HepG2 (cell line): ENCODE data around the gene SIGLEC1. TPM values are rescaled to one million over a fixed set of nuclear protein-coding genes. Genes with fewer than 3 reads are reported as not detected.

Experiments used
- ATAC-seq: fragments of 200-7000 bp; cut with Tn5 transposase; 3 replicates; pipeline ENCODE4 v1.9.1; 2020; ENCODE audit warnings: mild to moderate bottlenecking, moderate library complexity
- BruUV-seq: library from RNA; stranded (reverse); fragments of 400-500 nt; replicated peaks from 2 replicates; lab custom pipeline; 2021; lab: Mats Ljungman, UMichigan
- CTCF ChIA-PET: fragments of 300-600 bp; formaldehyde crosslinking; extraction: SDS; loops from one replicate; lab custom pipeline; 2021; ENCODE audit warnings: low total read pairs, inconsistent platforms, low intra/inter-chr PET ratio; lab: Yijun Ruan, JAX
- POLR2A ChIA-PET: fragments of 350-600 bp; sonication (Branson Sonifier 250); formaldehyde crosslinking; loops from one replicate; lab custom pipeline; 2020; ENCODE audit warnings: antibody characterized with exemption, inconsistent platforms; lab: Yijun Ruan, JAX
- DNase-seq: peaks from one replicate; pipeline ENCODE4 v3.0.0-alpha.2; 2015; ENCODE audit warnings: low spot score
- FAIRE-seq: peaks from 3 replicates; lab custom pipeline; 2011; peaks lifted over from hg19 to GRCh38; lab: Jason Lieb, UNC
- H2AFZ ChIP-seq: one replicate; pipeline ENCODE4 v1.6.1; 2011; ENCODE audit warnings: low read length, inconsistent platforms
- H3K27ac ChIP-seq: fragments of 300-600 bp; 3 replicates; pipeline ENCODE4 v1.8.0; 2011; ENCODE audit warnings: mixed run types, mild to moderate bottlenecking, mixed read lengths, low read length, inconsistent platforms; ENCODE audit not compliant: insufficient read depth; ENCODE audit errors: extremely low read length
- H3K27me3 ChIP-seq, 2 experiments: fragments of 200-600 bp in 1 of 2; 2 replicates in 1 of 2; 3 replicates in 1 of 2; pipeline versions ENCODE4 v1.6.0 to v1.8.0; 2011; ENCODE audit warnings: low read length in 2 of 2, mild to moderate bottlenecking in 2 of 2, moderate library complexity in 2 of 2, inconsistent platforms in 1 of 2; ENCODE audit not compliant: insufficient read depth in 2 of 2, control insufficient read depth in 1 of 2
- H3K36me3 ChIP-seq, 2 experiments: fragments of 200-600 bp in 1 of 2; replicated peaks in 1 of 2; 2 replicates in 1 of 2; 3 replicates in 1 of 2; pipeline versions ENCODE4 v1.5.1 to v1.8.0; 2011; ENCODE audit warnings: low read length in 2 of 2, inconsistent platforms in 1 of 2; ENCODE audit not compliant: insufficient read depth in 2 of 2, control insufficient read depth in 1 of 2
- H3K4me1 ChIP-seq: 2 replicates; pipeline ENCODE4 v1.5.1; 2012; ENCODE audit warnings: low read length, inconsistent platforms; ENCODE audit not compliant: insufficient read depth
- H3K4me2 ChIP-seq: 2 replicates; pipeline ENCODE4 v1.6.0; 2011; ENCODE audit warnings: low read depth, low read length, inconsistent platforms
- H3K4me3 ChIP-seq, 3 experiments: fragments of 200-600 bp in 1 of 3; sonication (generic), shearing (Covaris generic) in 1 of 3; replicated peaks in 1 of 3; 2 replicates each; pipeline ENCODE4 v1.5.1; 2011 to 2016; ENCODE audit warnings: low read length in 3 of 3, inconsistent platforms in 2 of 3, low read depth in 2 of 3, mild to moderate bottlenecking in 2 of 3, control low read depth in 1 of 3, mixed read lengths in 1 of 3; ENCODE audit not compliant: insufficient read depth in 1 of 3
- H3K79me2 ChIP-seq: one replicate; pipeline ENCODE4 v1.6.1; 2011; ENCODE audit warnings: low read length, inconsistent platforms; ENCODE audit not compliant: insufficient read depth
- H3K9ac ChIP-seq: 2 replicates; pipeline ENCODE4 v1.6.0; 2011; ENCODE audit warnings: mild to moderate bottlenecking, low read depth, low read length, inconsistent platforms; ENCODE audit not compliant: insufficient read depth
- H3K9me3 ChIP-seq: 2 replicates; pipeline ENCODE4 v1.5.1; 2012; ENCODE audit warnings: mild to moderate bottlenecking, low read length
- H4K20me1 ChIP-seq: 2 replicates; pipeline ENCODE4 v1.6.0; 2011; ENCODE audit warnings: inconsistent platforms, mild to moderate bottlenecking, low read length, moderate library complexity; ENCODE audit not compliant: insufficient read depth
- NR2F6 ChIP-seq, 2 experiments: IDR thresholded peaks; 2 replicates each; pipeline ENCODE4 v1.6.1; 2016; ENCODE audit warnings: antibody characterized with exemption in 1 of 2, mild to moderate bottlenecking in 1 of 2
- RAD21 ChIP-seq: fragments of 450-650 bp; formaldehyde crosslinking; IDR thresholded peaks from 2 replicates; pipeline ENCODE4 v1.5.0; 2020; ENCODE audit warnings: mild to moderate bottlenecking
- RXRB ChIP-seq: IDR thresholded peaks from 2 replicates; pipeline ENCODE4 v1.6.1; 2016; ENCODE audit warnings: borderline replicate concordance, missing genetic modification reagents, missing compliant biosample characterization
- ZNF282 ChIP-seq: fragments of 450-650 bp; IDR thresholded peaks from 2 replicates; pipeline ENCODE4 v1.6.1; 2018; ENCODE audit not compliant: partially characterized antibody
- ZNF34 ChIP-seq: sonication (generic); formaldehyde crosslinking; IDR thresholded peaks from 2 replicates; pipeline ENCODE4 v1.4.0; 2020; ENCODE audit warnings: mild to moderate bottlenecking, missing genetic modification reagents, borderline replicate concordance
- ZNF503 ChIP-seq: sonication (generic); formaldehyde crosslinking; IDR thresholded peaks from 2 replicates; pipeline ENCODE4 v1.4.0; 2020; ENCODE audit warnings: missing genetic modification reagents
- ZNF549 ChIP-seq: sonication (generic); formaldehyde crosslinking; IDR thresholded peaks from 2 replicates; pipeline ENCODE4 v1.5.0; 2020; ENCODE audit warnings: missing genetic modification reagents
- WGBS: methylation state at CpG from one replicate; pipeline ENCODE4 v1.1.6; 2017; ENCODE audit warnings: low lambda C conversion rate; 5-methylcytosine and 5-hydroxymethylcytosine counted together
- in situ Hi-C: cut with HindIII; loops from 2 replicates; pipeline ENCODE4 v1.10.0; 2017; ENCODE audit warnings: low pct_unique_long_range_greater_than_20kb; ENCODE audit not compliant: extremely low pct_ligation_motif_present
- intact Hi-C: fragments of 100-400 bp; cut with micrococcal nuclease; formaldehyde crosslinking; loops from one replicate; pipeline ENCODE4 v1.10.0; 2022; ENCODE audit not compliant: unreplicated experiment
- polyA plus RNA-seq, 8 experiments: library from polyadenylated mRNA; depleted of rRNA in 3 of 8; stranded (reverse) in 7 of 8; unstranded in 1 of 8; fragments of >200 nt; fragmentation: Illumina TruSeq in 4 of 8; extraction: Trizol in 4 of 8; gene quantifications; 2 replicates each; pipeline versions ENCODE4 v1.2.1 to v1.2.3, GENCODE V29; 2011 to 2016; ENCODE audit warnings: low read depth in 4 of 8, missing spikeins in 1 of 8, mixed read lengths in 1 of 8; ENCODE audit not compliant: insufficient read depth in 1 of 8
- total RNA-seq, 5 experiments: library from RNA; depleted of rRNA; stranded (reverse); fragments of >200 nt; fragmentation: Illumina TruSeq; extraction: Trizol; gene quantifications; 2 replicates each; pipeline ENCODE4 v1.2.3, GENCODE V29; 2016; ENCODE audit warnings: low read depth in 1 of 5

Gene SIGLEC1
- total and polyA plus RNA-seq, 2 of the 13 experiments (the other 11 are each of a cell fraction or from before 2014, with no cell fraction given), result 0.01 TPM; not detected in 1

GRCh38 chr20:3735768-3736167 is 23.4 kb upstream of the SIGLEC1 start (continued):
- TF ChIP-seq RAD21 (CRISPR knock-in tag), result no peak
- no peak for TF ChIP-seq ZNF503 (CRISPR knock-in tag)
- TF ChIP-seq ZNF282, result no peak
- TF ChIP-seq ZNF34, result no peak
- no peak for TF ChIP-seq RXRB (CRISPR knock-in tag)

- Histone ChIP-seq H3K79me2 (no peaks in the 10 kb centered on the region), H3K4me2 (no peak overlapping the region), H2AFZ (no peak overlapping the region), H3K27ac (no peak overlapping the region), H3K9me3 (no peaks in the 10 kb centered on the region), H3K36me3 (no peaks in the 10 kb centered on the region), H3K4me3 (no peak overlapping the region), H3K4me1 (peaks cover 27% of the 10 kb centered on the region), H4K20me1 (no peaks in the 10 kb centered on the region; the same call in 1 of the 2 replicates), H3K9ac (no peak overlapping the region), H3K27me3 (peaks cover 15 to 54% of the 10 kb centered on the region in 2 experiments)
- no peak for FAIRE-seq
- intact Hi-C loops (no loop called here), in situ Hi-C loops (no loop called here)
- TF ChIP-seq ZNF549 (CRISPR knock-in tag) (no peak), NR2F6 (IDR thresholded peaks at IDR 0.05) (0 out of 2 replicates have a peak, but pooled peaks have one; percentile 15), NR2F6 (CRISPR knock-in tag; IDR thresholded peaks at IDR 0.05) (no peak)
- no peak for ATAC-seq
- no TSS peak for BruUV-seq
- no peak for DNase-seq
- ChIA-PET CTCF (no interaction called here), POLR2A (interaction anchor here (0.7 kb wide), 1 partner anchor 35 kb away, joined by 3 read pairs; no protein-coding TSS in a partner anchor)
- WGBS, result 27% methylated on average over 12 of the region's 12 CpGs
Observed at GRCh38 chr20:3734111-3734843, 21.9 kb upstream of the SIGLEC1 start.
